SU-DHL-6 (cell line): ENCODE measurements around the gene CLEC5A.

ENCODE experiments used
- H2AFZ ChIP-seq: fragments of 200-600 bp; sonication (generic); 2 replicates; pipeline ENCODE4 v1.6.1; 2014; ENCODE audit warnings: low read depth, mild to moderate bottlenecking, moderate library complexity, mixed read lengths, antibody characterized with exemption, low read length; ENCODE audit not compliant: severe bottlenecking
- H3F3A ChIP-seq: fragments of 200-600 bp; shearing (Covaris generic); 2 replicates; pipeline ENCODE4 v1.6.0; 2016; ENCODE audit warnings: antibody characterized with exemption, mild to moderate bottlenecking; ENCODE audit not compliant: insufficient read depth
- H3K27ac ChIP-seq: fragments of 200-600 bp; sonication (generic); 2 replicates; pipeline ENCODE4 v1.5.1; 2016; ENCODE audit warnings: low read depth, mild to moderate bottlenecking, low read length, moderate library complexity, mixed read lengths
- H3K27me3 ChIP-seq: fragments of 200-600 bp; sonication (generic), shearing (Covaris generic); 2 replicates; pipeline ENCODE4 v1.6.0; 2014; ENCODE audit warnings: mild to moderate bottlenecking, low read length
- H3K36me3 ChIP-seq: fragments of 200-600 bp; sonication (generic); 2 replicates; pipeline ENCODE4 v1.6.1; 2014; ENCODE audit warnings: mild to moderate bottlenecking, low read length, mixed read lengths
- H3K4me2 ChIP-seq: fragments of 300-600, 200-600 bp; shearing (Covaris generic), sonication (generic); 2 replicates; pipeline ENCODE4 v1.6.0; 2014; ENCODE audit warnings: low read length, low read depth, mild to moderate bottlenecking; ENCODE audit not compliant: poor library complexity, severe bottlenecking
- H3K4me3 ChIP-seq: fragments of 200-600 bp; sonication (generic); 2 replicates; pipeline ENCODE4 v1.5.1; 2014; ENCODE audit warnings: antibody characterized with exemption, low read length, mild to moderate bottlenecking, mixed read lengths; ENCODE audit not compliant: insufficient read depth, poor library complexity, severe bottlenecking
- H3K79me2 ChIP-seq: fragments of 200-600 bp; sonication (generic); 2 replicates; pipeline ENCODE4 v1.6.1; 2014; ENCODE audit warnings: mild to moderate bottlenecking, low read length, moderate library complexity; ENCODE audit not compliant: insufficient read depth
- H3K9ac ChIP-seq: fragments of 200-600 bp; sonication (generic); 2 replicates; pipeline ENCODE4 v1.7.0; 2014; ENCODE audit warnings: mild to moderate bottlenecking, low read length
- H3K9me2 ChIP-seq: fragments of 200-600 bp; sonication (generic); replicated peaks from 2 replicates; pipeline ENCODE4 v1.6.1; 2014; ENCODE audit warnings: low read length; ENCODE audit not compliant: insufficient read depth
- H3K9me3 ChIP-seq: fragments of 200-600 bp; sonication (generic); 2 replicates; pipeline ENCODE4 v1.6.1; 2014; ENCODE audit warnings: low read length, mixed read lengths; ENCODE audit not compliant: insufficient read depth
- H4K20me1 ChIP-seq: fragments of 200-600 bp; sonication (generic); 2 replicates; pipeline ENCODE4 v1.6.1; 2014; ENCODE audit warnings: low read depth, mild to moderate bottlenecking, antibody characterized with exemption, low read length, moderate library complexity, mixed read lengths
- CTCF ChIP-seq: fragments of 200-600 bp; sonication (generic); IDR thresholded peaks from one replicate; pipeline ENCODE4 v1.5.1; 2017; ENCODE audit warnings: antibody characterized with exemption, mild to moderate bottlenecking, low read length, moderate library complexity; ENCODE audit not compliant: insufficient read depth, poor library complexity, severe bottlenecking
- EZH2phosphoT487 ChIP-seq: fragments of 200-600 bp; sonication (generic), shearing (Covaris generic); conservative IDR thresholded peaks from 2 replicates; pipeline ENCODE4 v1.6.1; 2018; ENCODE audit warnings: mild to moderate bottlenecking, antibody characterized with exemption, low read length, moderate library complexity, mixed read lengths

Gene CLEC5A

DNA sequence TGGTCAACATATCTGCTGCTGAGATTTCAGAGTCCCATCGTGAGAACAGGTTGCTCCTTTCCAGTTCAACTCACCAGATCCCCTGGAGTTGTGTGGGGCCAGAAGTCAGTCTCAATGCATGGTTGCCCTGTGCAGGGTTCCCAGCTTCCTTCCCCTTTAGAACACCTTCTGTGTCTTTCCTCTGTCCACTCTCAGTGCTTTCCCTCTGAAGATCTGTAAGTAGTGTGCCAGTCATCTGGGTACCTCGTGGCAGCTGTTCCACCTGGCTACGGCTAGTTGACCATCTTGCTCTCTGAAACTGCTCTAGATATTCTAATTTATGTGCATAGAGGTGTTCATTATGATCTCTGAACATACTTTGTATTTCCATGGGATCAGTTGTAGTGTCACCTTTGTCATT is 69.4 kb downstream of the CLEC5A start:
- no peaks in the 10 kb centered on the region for H3K9me3 ChIP-seq
- H3K27ac ChIP-seq: no peak overlapping the region
- TF ChIP-seq CTCF: no peak
- TF ChIP-seq EZH2phosphoT487: no peak
- H4K20me1 ChIP-seq: no peaks in the 10 kb centered on the region
- H3K4me3 ChIP-seq: no peak overlapping the region
- H3K9ac ChIP-seq: no peak overlapping the region
- H3F3A ChIP-seq: no peaks in the 10 kb centered on the region
- H3K27me3 ChIP-seq: no peaks in the 10 kb centered on the region
- H3K9me2 ChIP-seq: no peaks in the 10 kb centered on the region
- no peaks in the 10 kb centered on the region for H3K36me3 ChIP-seq
- no peaks in the 10 kb centered on the region for H3K79me2 ChIP-seq
- no peak overlapping the region for H2AFZ ChIP-seq
- H3K4me2 ChIP-seq: no peak overlapping the region
